Measurements from ENCODE around the gene AUTS2. TPM values are rescaled to one million over a fixed set of nuclear protein-coding genes. Genes with fewer than 3 reads are reported as not detected.

AUTS2 gene
- total and polyA plus RNA-seq, 10 donors, result 6.1 to 54.8 (median 29.1) TPM

GRCh38 chr7:69966766-69967591, 368.7 kb downstream of the AUTS2 start:
- WGBS, 5 donors, result 69 to 84% (median 76%) methylated on average over 8 of the region's 8 CpGs
- H3K9me3 ChIP-seq, result no peaks in the 10 kb centered on the region
- H3K4me1 ChIP-seq, result peaks cover 0 to 38% (median 24%) of the 10 kb centered on the region in 6 donors
- no peak for DNase-seq
- peak overlapping the region in 1 of 8 donors; percentile 36 for H3K27ac ChIP-seq
- H3K27me3 ChIP-seq (replicated peaks in 1 of 7), result peaks cover 0 to 5% (median 0%) of the 10 kb centered on the region in 7 donors
- no peak overlapping the region for H3K4me3 ChIP-seq
- intact Hi-C loops (cut with DNase I; ENCODE audit: low total_unique reads), result no loop called here
- H3K36me3 ChIP-seq, result no peaks in the 10 kb centered on the region
- TF ChIP-seq CTCF (IDR thresholded peaks at IDR 0.05 in 8 of 11, conservative IDR thresholded peaks at IDR 0.05 in 3 of 11) (no peak), POLR2A (IDR thresholded peaks at IDR 0.05) (no peak)

- Histone ChIP-seq H3K4me3 (no peak overlapping the region), H3K27ac (peak overlapping the region in 1 of 8 donors; percentile 36), H3K4me1 (peaks cover 0 to 29% (median 16%) of the 10 kb centered on the region in 6 donors), H3K9me3 (no peaks in the 10 kb centered on the region), H3K27me3 (replicated peaks in 1 of 7) (peaks cover 0 to 5% (median 0%) of the 10 kb centered on the region in 7 donors), H3K36me3 (no peaks in the 10 kb centered on the region)
- WGBS, 5 donors, result 11 to 34% (median 19%) methylated on average over 3 of the region's 3 CpGs
- intact Hi-C loops (cut with DNase I; ENCODE audit: low total_unique reads), result no loop called here
- DNase-seq, result no peak
- TF ChIP-seq POLR2A (IDR thresholded peaks at IDR 0.05), result no peak
- no peak for TF ChIP-seq POLR2AphosphoS5 (IDR thresholded peaks at IDR 0.05)
- no peak for TF ChIP-seq CTCF (IDR thresholded peaks at IDR 0.05 in 8 of 11, conservative IDR thresholded peaks at IDR 0.05 in 3 of 11)
Observed at GRCh38 chr7:69967689-69968450, 369.6 kb downstream of the AUTS2 start.

GRCh38 chr7:69968969-69969556, 370.8 kb downstream of the AUTS2 start:
- peaks cover 0 to 17% (median 9%) of the 10 kb centered on the region in 6 donors for H3K4me1 ChIP-seq
- TF ChIP-seq POLR2AphosphoS5 (IDR thresholded peaks at IDR 0.05) (no peak), POLR2A (IDR thresholded peaks at IDR 0.05) (no peak), CTCF (IDR thresholded peaks at IDR 0.05 in 8 of 11, conservative IDR thresholded peaks at IDR 0.05 in 3 of 11) (no peak)
- peaks cover 0 to 5% (median 0%) of the 10 kb centered on the region in 7 donors for H3K27me3 ChIP-seq (replicated peaks in 1 of 7)
- H3K27ac ChIP-seq, result no peak overlapping the region
- DNase-seq, result no peak
- no peaks in the 10 kb centered on the region for H3K9me3 ChIP-seq
- intact Hi-C loops (cut with DNase I; ENCODE audit: low total_unique reads), result no loop called here
- H3K4me3 ChIP-seq, result no peak overlapping the region
- WGBS, 5 donors, result 78 to 89% (median 81%) methylated on average over 4 of the region's 4 CpGs
- H3K36me3 ChIP-seq, result no peaks in the 10 kb centered on the region

Measured in spleen (tissue), 11 donors.